Upper lobe of left lung (tissue), 6 donors: Measurements from ENCODE around the gene ULK1. TPM values are rescaled to one million over a fixed set of nuclear protein-coding genes. Genes with fewer than 3 reads are reported as not detected.
A peak's percentile ranks its signal among the peaks of the same experiment; 100 is the strongest.

Experiments used
- ATAC-seq, 2 donors: fragments of 200-7000 bp; cut with Tn5 transposase; one replicate each; pipeline ENCODE4 v1.9.1; 2022; ENCODE audit warnings: mild to moderate bottlenecking in 2 of 2, moderate library complexity in 2 of 2; ENCODE audit not compliant: low FRiP score in 2 of 2
- DNase-seq, 2 donors: peaks; one replicate each; pipeline ENCODE4 v3.0.0-alpha.2; 2019 to 2020
- H3K27ac ChIP-seq, 4 donors: fragments of 200-600 bp; sonication (generic); one replicate each; pipeline ENCODE4 v1.5.1; 2016 to 2019
- H3K27me3 ChIP-seq, 4 donors: fragments of 200-600 bp; sonication (generic); one replicate each; pipeline ENCODE4 v1.5.1; 2017 to 2019
- H3K36me3 ChIP-seq, 4 donors: fragments of 200-600 bp; sonication (generic); one replicate each; pipeline ENCODE4 v1.5.1; 2016 to 2019
- H3K4me1 ChIP-seq, 4 donors: fragments of 200-600 bp; sonication (generic); one replicate each; pipeline ENCODE4 v1.5.1; 2018 to 2019
- H3K4me3 ChIP-seq, 4 donors: fragments of 200-600 bp; sonication (generic); one replicate each; pipeline ENCODE4 v1.5.1; 2017 to 2019; ENCODE audit warnings: mild to moderate bottlenecking in 2 of 4, moderate library complexity in 1 of 4
- H3K9me3 ChIP-seq, 4 donors: fragments of 200-600 bp; sonication (generic); one replicate each; pipeline ENCODE4 v1.5.1; 2018 to 2019
- CTCF ChIP-seq, 6 experiments: fragments of 450-650 bp in 4 of 6; fragments of 200-600 bp in 2 of 6; sonication (generic) in 2 of 6; IDR thresholded peaks; one replicate each; pipeline ENCODE4 v1.5.1; 2016 to 2019; ENCODE audit warnings: antibody characterized with exemption in 6 of 6
- EP300 ChIP-seq, 4 donors: sonication (generic); formaldehyde crosslinking; IDR thresholded peaks; one replicate each; pipeline ENCODE4 v1.5.1; 2017; ENCODE audit warnings: antibody characterized with exemption in 4 of 4, control low read depth in 2 of 4
- POLR2A ChIP-seq, 4 donors: fragments of 450-650 bp; IDR thresholded peaks; one replicate each; pipeline ENCODE4 v1.5.1; 2016 to 2017; ENCODE audit warnings: antibody characterized with exemption in 4 of 4, mild to moderate bottlenecking in 2 of 4
- POLR2AphosphoS5 ChIP-seq, 2 donors: sonication (generic); formaldehyde crosslinking; IDR thresholded peaks; one replicate each; pipeline ENCODE4 v1.5.1; 2017; ENCODE audit warnings: antibody characterized with exemption in 2 of 2
- WGBS, 2 donors: methylation state at CpG; one replicate each; pipeline ENCODE4 v1.1.5; 2017 to 2018; 5-methylcytosine and 5-hydroxymethylcytosine counted together
- total RNA-seq, 6 donors: library from RNA; depleted of rRNA in 4 of 6; stranded (reverse); fragments of >200 nt in 4 of 6; gene quantifications; one replicate each; pipeline versions ENCODE4 v1.1.0 to v1.2.1, GENCODE V29; 2016 to 2021
- donor health status: DM: no; HTN: no; CAD: no; lungs with moderate emphysema.
- donor health status: DM: no; HTN: yes; CAD: no; lungs with severe emphysema.

The ULK1 gene
- total RNA-seq, 6 donors from 2014 or later, result 6.8 to 93.2 (median 40.7) TPM

- H3K4me3 ChIP-seq, result no peak overlapping the region
- peak in 1 of 2 donors; percentile 53 for DNase-seq
- H3K4me1 ChIP-seq, result peaks cover 0 to 11% (median 0%) of the 10 kb centered on the region in 4 donors
- H3K27ac ChIP-seq, result no peak overlapping the region
- no peak for TF ChIP-seq CTCF (IDR thresholded peaks at IDR 0.05)
- TF ChIP-seq POLR2A (IDR thresholded peaks at IDR 0.05), result no peak
- TF ChIP-seq EP300 (IDR thresholded peaks at IDR 0.05), result no peak
- no peak for TF ChIP-seq POLR2AphosphoS5 (IDR thresholded peaks at IDR 0.05)
- H3K36me3 ChIP-seq, result no peaks in the 10 kb centered on the region
- no peak for ATAC-seq
- no peaks in the 10 kb centered on the region for H3K9me3 ChIP-seq
- WGBS, 2 donors, result 52 to 54% methylated on average over 11 to 23 of the region's 24 CpGs
- peaks cover 0 to 6% (median 0%) of the 10 kb centered on the region in 4 donors for H3K27me3 ChIP-seq
Measured at GRCh38 chr12:131852551-131853299, 41.7 kb upstream of the ULK1 start.

GRCh38 chr12:131853832-131854797 is 40.3 kb upstream of the ULK1 start:
- TF ChIP-seq EP300 (IDR thresholded peaks at IDR 0.05) (no peak), POLR2AphosphoS5 (IDR thresholded peaks at IDR 0.05) (no peak), POLR2A (IDR thresholded peaks at IDR 0.05) (no peak), CTCF (IDR thresholded peaks at IDR 0.05) (no peak)
- ATAC-seq, result no peak
- Histone ChIP-seq H3K4me1 (peaks cover 0 to 11% (median 0%) of the 10 kb centered on the region in 4 donors), H3K36me3 (no peaks in the 10 kb centered on the region), H3K27me3 (peaks cover 0 to 6% (median 0%) of the 10 kb centered on the region in 4 donors), H3K9me3 (no peaks in the 10 kb centered on the region), H3K4me3 (no peak overlapping the region), H3K27ac (no peak overlapping the region)
- DNase-seq, result peak in 1 of 2 donors; percentile 55
- 85 to 87% methylated on average over 30 to 35 of the region's 35 CpGs for WGBS, 2 donors

GRCh38 chr12:131854861-131855476 is 39.5 kb upstream of the ULK1 start:
- H3K27ac ChIP-seq, result no peak overlapping the region
- no peaks in the 10 kb centered on the region for H3K36me3 ChIP-seq
- peaks cover 0 to 6% (median 0%) of the 10 kb centered on the region in 4 donors for H3K27me3 ChIP-seq
- DNase-seq, result peak in 1 of 2 donors; percentile 48
- TF ChIP-seq POLR2A (IDR thresholded peaks at IDR 0.05), result no peak
- TF ChIP-seq EP300 (IDR thresholded peaks at IDR 0.05), result no peak
- no peak for TF ChIP-seq POLR2AphosphoS5 (IDR thresholded peaks at IDR 0.05)
- TF ChIP-seq CTCF (IDR thresholded peaks at IDR 0.05), result no peak
- 78 to 88% methylated on average over 11 to 16 of the region's 16 CpGs for WGBS, 2 donors
- no peak overlapping the region for H3K4me3 ChIP-seq
- ATAC-seq, result no peak
- no peaks in the 10 kb centered on the region for H3K9me3 ChIP-seq
- peaks cover 0 to 13% (median 0%) of the 10 kb centered on the region in 4 donors for H3K4me1 ChIP-seq

- 48 to 51% methylated on average over 8 to 30 of the region's 30 CpGs for WGBS, 2 donors
Measured at GRCh38 chr12:131855521-131856142, 38.8 kb upstream of the ULK1 start.

More at GRCh38 chr12:131855521-131856142, 38.8 kb upstream of the ULK1 start:
- TF ChIP-seq CTCF (IDR thresholded peaks at IDR 0.05), result no peak
- TF ChIP-seq POLR2AphosphoS5 (IDR thresholded peaks at IDR 0.05), result no peak
- TF ChIP-seq EP300 (IDR thresholded peaks at IDR 0.05), result no peak
- TF ChIP-seq POLR2A (IDR thresholded peaks at IDR 0.05), result no peak
- H3K27ac ChIP-seq, result no peak overlapping the region
- peaks cover 0 to 6% (median 0%) of the 10 kb centered on the region in 4 donors for H3K27me3 ChIP-seq
- H3K4me3 ChIP-seq, result no peak overlapping the region
- no peak for ATAC-seq
- DNase-seq, result peak in 1 of 2 donors; percentile 76
- H3K4me1 ChIP-seq, result peaks cover 0 to 19% (median 4%) of the 10 kb centered on the region in 4 donors
- H3K9me3 ChIP-seq, result no peaks in the 10 kb centered on the region
- no peaks in the 10 kb centered on the region for H3K36me3 ChIP-seq
